Osteocyte (in vitro differentiated cells): ENCODE data around the gene TRAF2. TPM values are rescaled to one million over a fixed set of nuclear protein-coding genes. Genes with fewer than 3 reads are reported as not detected.

Experiments used
- DNase-seq: peaks from one replicate; pipeline ENCODE4 v3.0.0; 2021; ENCODE audit warnings: mixed read lengths; ENCODE audit not compliant: unreplicated experiment; ENCODE audit errors: extremely low spot score
- H3K27ac Mint-ChIP-seq: one replicate; pipeline ENCODE4 v1.8.0; 2021; ENCODE audit warnings: mild to moderate bottlenecking, mixed read lengths; ENCODE audit not compliant: unreplicated experiment
- H3K27me3 Mint-ChIP-seq: one replicate; pipeline ENCODE4 v1.8.0; 2021; ENCODE audit warnings: mixed read lengths; ENCODE audit not compliant: unreplicated experiment
- H3K36me3 Mint-ChIP-seq: one replicate; pipeline ENCODE4 v1.8.0; 2021; ENCODE audit warnings: mixed read lengths; ENCODE audit not compliant: unreplicated experiment
- H3K4me1 Mint-ChIP-seq: one replicate; pipeline ENCODE4 v1.8.0; 2021; ENCODE audit warnings: mixed read lengths; ENCODE audit not compliant: unreplicated experiment
- H3K4me3 Mint-ChIP-seq: one replicate; pipeline ENCODE4 v1.8.0; 2021; ENCODE audit warnings: mild to moderate bottlenecking, moderate library complexity, mixed read lengths; ENCODE audit not compliant: unreplicated experiment
- H3K9me3 Mint-ChIP-seq: one replicate; pipeline ENCODE4 v1.8.0; 2021; ENCODE audit warnings: mixed read lengths; ENCODE audit not compliant: unreplicated experiment
- total RNA-seq: library from RNA; stranded (reverse); gene quantifications from 2 replicates; pipeline ENCODE4 v1.2.1, GENCODE V29; 2021
- TF ChIP-seq, protein P1 (sequence below): fragments of 200-600 bp; sonication (generic); IDR thresholded peaks from 2 replicates; pipeline ENCODE4 v1.5.0; 2021; ENCODE audit warnings: antibody characterized with exemption, mild to moderate bottlenecking, moderate library complexity

Gene TRAF2
- total RNA-seq, 1 donor from 2014 or later = 14.4 TPM

DNA sequence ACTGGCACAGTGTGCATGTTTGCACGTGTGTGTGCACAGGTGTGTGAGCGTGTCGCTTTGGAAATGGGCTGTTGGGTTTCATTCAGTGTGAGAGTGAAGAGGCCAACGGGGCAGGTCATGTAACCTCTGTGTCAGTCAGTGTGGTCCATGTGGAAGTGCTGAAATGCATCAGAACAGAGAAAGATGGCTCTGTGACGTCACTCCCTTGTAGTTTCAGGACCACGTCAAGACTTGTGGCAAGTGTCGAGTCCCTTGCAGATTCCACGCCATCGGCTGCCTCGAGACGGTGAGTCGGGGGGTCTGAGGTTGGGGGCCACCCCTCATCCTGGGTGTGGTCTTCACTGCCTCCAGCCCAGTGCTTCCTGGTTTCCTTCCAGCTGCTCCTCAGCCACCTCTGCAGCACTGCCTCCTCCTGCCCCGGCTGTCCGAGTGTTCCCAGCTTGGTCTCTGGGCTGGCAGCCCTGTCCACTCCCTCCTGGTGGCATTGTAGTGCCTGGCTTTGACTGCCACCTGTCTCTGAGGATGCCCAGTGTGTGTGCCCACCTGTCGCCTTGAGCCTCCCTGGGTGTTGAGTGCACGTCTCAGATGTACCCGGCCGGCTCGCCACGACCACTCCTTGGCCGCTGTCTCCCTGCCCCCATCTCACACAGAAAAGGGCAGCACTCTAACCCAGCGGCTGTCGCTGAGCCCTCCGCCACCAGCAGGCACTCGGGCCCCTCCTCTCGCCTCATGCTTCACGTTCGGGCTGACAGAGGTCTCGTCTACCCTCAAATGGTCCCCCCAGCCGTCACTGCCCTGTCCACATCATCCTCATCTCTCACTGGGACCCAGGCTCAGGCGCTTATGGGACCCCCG is 30.2 kb downstream of the TRAF2 start:
- no peaks in the 10 kb centered on the region for H3K4me1 Mint-ChIP-seq
- no peak for DNase-seq
- peaks cover 19% of the 10 kb centered on the region for H3K36me3 Mint-ChIP-seq
- H3K4me3 Mint-ChIP-seq = no peak overlapping the region
- TF ChIP-seq, protein P1, sequence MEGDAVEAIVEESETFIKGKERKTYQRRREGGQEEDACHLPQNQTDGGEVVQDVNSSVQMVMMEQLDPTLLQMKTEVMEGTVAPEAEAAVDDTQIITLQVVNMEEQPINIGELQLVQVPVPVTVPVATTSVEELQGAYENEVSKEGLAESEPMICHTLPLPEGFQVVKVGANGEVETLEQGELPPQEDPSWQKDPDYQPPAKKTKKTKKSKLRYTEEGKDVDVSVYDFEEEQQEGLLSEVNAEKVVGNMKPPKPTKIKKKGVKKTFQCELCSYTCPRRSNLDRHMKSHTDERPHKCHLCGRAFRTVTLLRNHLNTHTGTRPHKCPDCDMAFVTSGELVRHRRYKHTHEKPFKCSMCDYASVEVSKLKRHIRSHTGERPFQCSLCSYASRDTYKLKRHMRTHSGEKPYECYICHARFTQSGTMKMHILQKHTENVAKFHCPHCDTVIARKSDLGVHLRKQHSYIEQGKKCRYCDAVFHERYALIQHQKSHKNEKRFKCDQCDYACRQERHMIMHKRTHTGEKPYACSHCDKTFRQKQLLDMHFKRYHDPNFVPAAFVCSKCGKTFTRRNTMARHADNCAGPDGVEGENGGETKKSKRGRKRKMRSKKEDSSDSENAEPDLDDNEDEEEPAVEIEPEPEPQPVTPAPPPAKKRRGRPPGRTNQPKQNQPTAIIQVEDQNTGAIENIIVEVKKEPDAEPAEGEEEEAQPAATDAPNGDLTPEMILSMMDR = no peak
- H3K27ac Mint-ChIP-seq = no peak overlapping the region
- H3K27me3 Mint-ChIP-seq = no peaks in the 10 kb centered on the region
- no peaks in the 10 kb centered on the region for H3K9me3 Mint-ChIP-seq

DNA sequence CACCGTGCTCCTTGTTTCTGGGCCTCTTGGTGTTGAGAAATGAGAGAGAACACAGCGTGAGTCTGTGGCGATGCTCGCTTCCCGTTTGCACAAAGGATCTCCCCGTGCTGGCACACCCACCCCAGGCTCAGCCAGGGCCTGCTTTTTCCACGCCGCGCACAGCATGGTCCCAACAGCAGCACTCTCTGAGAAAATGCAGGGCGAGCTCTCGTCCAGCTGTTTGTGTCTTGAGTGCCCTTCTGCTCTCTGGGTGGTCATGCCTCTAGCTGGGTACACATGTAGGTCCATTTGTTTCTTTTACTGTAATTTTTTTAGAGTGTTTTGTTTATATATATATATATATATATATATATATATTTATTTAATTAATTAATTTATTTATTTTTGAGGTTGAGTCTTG is 31.6 kb downstream of the TRAF2 start:
- DNase-seq = no peak
- TF ChIP-seq, protein P1 = no peak
- Mint-ChIP-seq H3K27me3 (no peaks in the 10 kb centered on the region), H3K27ac (no peak overlapping the region), H3K4me3 (no peak overlapping the region), H3K36me3 (peaks cover 22% of the 10 kb centered on the region), H3K4me1 (no peaks in the 10 kb centered on the region), H3K9me3 (no peaks in the 10 kb centered on the region)

DNA sequence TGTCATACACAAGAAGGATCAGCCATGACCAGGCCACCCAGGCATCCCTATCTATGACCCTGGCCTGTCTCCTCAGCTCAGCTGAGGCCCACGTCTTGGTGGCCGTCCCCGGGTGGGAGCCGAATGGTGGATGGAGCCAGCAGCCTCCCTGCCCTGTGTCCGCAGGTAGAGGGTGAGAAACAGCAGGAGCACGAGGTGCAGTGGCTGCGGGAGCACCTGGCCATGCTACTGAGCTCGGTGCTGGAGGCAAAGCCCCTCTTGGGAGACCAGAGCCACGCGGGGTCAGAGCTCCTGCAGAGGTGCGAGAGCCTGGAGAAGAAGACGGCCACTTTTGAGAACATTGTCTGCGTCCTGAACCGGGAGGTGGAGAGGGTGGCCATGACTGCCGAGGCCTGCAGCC is 33.8 kb downstream of the TRAF2 start:
- no peak overlapping the region for H3K4me3 Mint-ChIP-seq
- no peak for DNase-seq
- H3K36me3 Mint-ChIP-seq = peaks cover 22% of the 10 kb centered on the region
- H3K4me1 Mint-ChIP-seq = no peaks in the 10 kb centered on the region
- TF ChIP-seq, protein P1 = no peak
- H3K9me3 Mint-ChIP-seq = no peaks in the 10 kb centered on the region
- H3K27ac Mint-ChIP-seq = no peak overlapping the region
- no peaks in the 10 kb centered on the region for H3K27me3 Mint-ChIP-seq

DNA sequence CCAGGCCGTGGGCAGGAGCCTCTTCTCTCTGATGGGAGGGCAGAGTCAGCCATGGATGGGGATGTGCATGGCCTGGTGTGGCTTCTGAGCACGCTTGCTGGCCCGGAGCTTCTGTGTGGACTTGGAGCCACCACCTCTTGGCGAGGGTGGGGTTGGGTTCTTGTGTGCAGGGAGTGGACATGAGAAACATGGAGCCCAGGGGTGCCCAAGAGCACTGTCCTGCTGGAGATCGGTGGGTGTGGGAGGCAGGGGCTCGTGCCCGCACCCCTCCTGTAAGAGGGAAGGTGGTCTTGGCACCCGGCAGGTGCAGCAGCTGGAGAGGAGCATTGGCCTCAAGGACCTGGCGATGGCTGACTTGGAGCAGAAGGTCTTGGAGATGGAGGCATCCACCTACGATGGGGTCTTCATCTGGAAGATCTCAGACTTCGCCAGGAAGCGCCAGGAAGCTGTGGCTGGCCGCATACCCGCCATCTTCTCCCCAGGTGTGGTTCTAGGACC is 34.5 kb downstream of the TRAF2 start:
- no peak for DNase-seq
- Mint-ChIP-seq H3K27ac (no peak overlapping the region), H3K27me3 (no peaks in the 10 kb centered on the region), H3K4me3 (no peak overlapping the region), H3K36me3 (peaks cover 22% of the 10 kb centered on the region), H3K9me3 (no peaks in the 10 kb centered on the region), H3K4me1 (no peaks in the 10 kb centered on the region)
- TF ChIP-seq, protein P1 = no peak

DNA sequence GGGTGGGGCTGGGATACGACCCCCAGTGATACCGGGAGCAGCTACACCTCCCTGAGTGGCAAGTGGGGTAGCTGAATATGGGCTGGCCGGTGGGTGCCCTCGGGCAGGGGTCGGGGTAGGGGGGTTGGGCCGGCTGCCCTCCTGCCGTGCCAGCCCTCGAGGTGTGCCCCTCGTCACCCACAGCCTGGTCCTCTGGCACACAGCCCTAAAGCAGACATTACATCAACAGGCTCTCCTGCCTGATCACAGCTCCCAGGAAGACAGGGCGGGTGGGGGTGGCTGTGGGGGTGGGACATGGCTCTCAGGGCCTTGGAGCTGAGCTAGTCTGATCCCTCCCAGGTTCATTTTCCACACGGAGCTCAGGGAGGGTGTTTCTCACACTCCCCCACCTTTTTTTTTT is 35.0 kb downstream of the TRAF2 start:
- Mint-ChIP-seq H3K4me3 (no peak overlapping the region), H3K36me3 (peaks cover 22% of the 10 kb centered on the region), H3K4me1 (no peaks in the 10 kb centered on the region), H3K9me3 (no peaks in the 10 kb centered on the region), H3K27ac (no peak overlapping the region), H3K27me3 (no peaks in the 10 kb centered on the region)
- TF ChIP-seq, protein P1 = no peak
- DNase-seq = no peak
